ENCODE data around the gene KRTAP15-1. TPM values are rescaled to one million over a fixed set of nuclear protein-coding genes. Genes with fewer than 3 reads are reported as not detected.

Gene KRTAP15-1
- total and polyA plus RNA-seq, 10 donors, result not detected

DNA sequence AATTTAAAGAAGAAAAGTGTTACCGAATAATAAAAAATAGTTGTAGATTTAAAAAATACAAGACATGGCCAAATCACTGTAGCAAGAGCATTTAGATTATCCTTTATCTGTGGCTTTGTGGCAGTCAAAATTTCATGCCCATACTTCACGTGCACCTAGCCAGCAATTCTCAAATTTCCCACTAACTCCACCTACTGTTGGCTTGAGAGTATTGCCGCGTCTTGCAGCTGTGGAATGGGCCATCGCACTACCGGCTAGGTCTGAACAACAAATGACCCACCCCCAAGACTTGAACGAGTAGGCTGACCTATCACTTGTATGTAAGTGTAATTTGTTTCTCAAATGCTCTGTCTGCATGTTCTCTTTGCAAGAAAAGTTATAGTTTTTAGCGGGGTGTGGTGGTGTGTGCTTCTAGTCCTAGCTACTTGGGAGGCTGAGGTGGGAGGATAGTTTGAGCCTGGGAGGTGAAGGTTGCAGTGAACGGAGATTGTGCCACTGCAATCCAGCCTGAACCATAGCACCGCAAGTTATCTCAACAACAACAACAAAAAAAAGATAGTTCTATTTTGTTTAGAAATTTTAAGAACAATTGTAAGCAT is 5.9 kb upstream of the KRTAP15-1 start:
- no peak for DNase-seq
- whole genome bisulfite sequencing, 5 donors, result 35 to 49% (median 39%) methylated on average over 10 of the region's 10 CpGs
- no peaks in the 10 kb centered on the region for H3K27me3 ChIP-seq (replicated peaks in 1 of 7)
- no peak overlapping the region for H3K27ac ChIP-seq
- no peaks in the 10 kb centered on the region for H3K36me3 ChIP-seq
- no peaks in the 10 kb centered on the region for H3K9me3 ChIP-seq
- H3K4me3 ChIP-seq, result no peak overlapping the region
- intact Hi-C loops (cut with DNase I; ENCODE audit: low total_unique reads), result no loop called here
- H3K4me1 ChIP-seq, result no peaks in the 10 kb centered on the region
- TF ChIP-seq, protein P1, sequence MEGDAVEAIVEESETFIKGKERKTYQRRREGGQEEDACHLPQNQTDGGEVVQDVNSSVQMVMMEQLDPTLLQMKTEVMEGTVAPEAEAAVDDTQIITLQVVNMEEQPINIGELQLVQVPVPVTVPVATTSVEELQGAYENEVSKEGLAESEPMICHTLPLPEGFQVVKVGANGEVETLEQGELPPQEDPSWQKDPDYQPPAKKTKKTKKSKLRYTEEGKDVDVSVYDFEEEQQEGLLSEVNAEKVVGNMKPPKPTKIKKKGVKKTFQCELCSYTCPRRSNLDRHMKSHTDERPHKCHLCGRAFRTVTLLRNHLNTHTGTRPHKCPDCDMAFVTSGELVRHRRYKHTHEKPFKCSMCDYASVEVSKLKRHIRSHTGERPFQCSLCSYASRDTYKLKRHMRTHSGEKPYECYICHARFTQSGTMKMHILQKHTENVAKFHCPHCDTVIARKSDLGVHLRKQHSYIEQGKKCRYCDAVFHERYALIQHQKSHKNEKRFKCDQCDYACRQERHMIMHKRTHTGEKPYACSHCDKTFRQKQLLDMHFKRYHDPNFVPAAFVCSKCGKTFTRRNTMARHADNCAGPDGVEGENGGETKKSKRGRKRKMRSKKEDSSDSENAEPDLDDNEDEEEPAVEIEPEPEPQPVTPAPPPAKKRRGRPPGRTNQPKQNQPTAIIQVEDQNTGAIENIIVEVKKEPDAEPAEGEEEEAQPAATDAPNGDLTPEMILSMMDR (IDR thresholded peaks at IDR 0.05 in 8 of 11, conservative IDR thresholded peaks at IDR 0.05 in 3 of 11), result peak in 5 of 11 experiments; percentile 35 to 56 (median 46)
- no peak for TF ChIP-seq POLR2A (IDR thresholded peaks at IDR 0.05)

DNA sequence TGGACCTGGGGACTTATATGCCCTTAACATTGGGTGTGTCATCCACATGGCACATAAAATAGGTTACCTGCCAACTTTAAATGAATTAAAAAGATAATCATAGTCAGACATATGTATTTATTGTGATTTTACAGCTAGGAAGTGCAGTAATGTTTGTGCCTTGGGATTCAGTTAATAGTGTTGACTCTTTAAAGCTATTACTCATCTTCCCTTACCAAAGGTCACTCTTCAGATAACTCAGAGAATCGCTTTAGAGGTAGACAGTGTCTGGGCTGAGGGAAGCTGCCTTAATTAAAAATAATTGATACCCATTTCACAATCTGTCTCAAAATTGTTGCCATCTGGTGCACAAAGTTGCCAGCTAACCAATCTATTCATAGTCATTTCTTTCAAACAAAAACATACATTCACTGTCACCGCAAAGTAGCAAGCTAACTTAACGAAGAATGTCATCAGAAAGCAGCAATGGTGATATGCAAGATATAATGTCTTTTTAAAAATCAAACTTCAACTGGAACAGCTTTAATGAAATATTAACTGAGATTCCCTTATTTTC is 3.0 kb upstream of the KRTAP15-1 start:
- Histone ChIP-seq H3K4me3 (no peak overlapping the region), H3K9me3 (no peaks in the 10 kb centered on the region), H3K27me3 (replicated peaks in 1 of 7) (no peaks in the 10 kb centered on the region), H3K36me3 (no peaks in the 10 kb centered on the region), H3K4me1 (no peaks in the 10 kb centered on the region), H3K27ac (no peak overlapping the region)
- TF ChIP-seq POLR2A (IDR thresholded peaks at IDR 0.05), result no peak
- TF ChIP-seq POLR2AphosphoS5 (IDR thresholded peaks at IDR 0.05), result no peak
- TF ChIP-seq, protein P1 (IDR thresholded peaks at IDR 0.05 in 8 of 11, conservative IDR thresholded peaks at IDR 0.05 in 3 of 11), result no peak
- intact Hi-C loops (cut with DNase I; ENCODE audit: low total_unique reads), result no loop called here
- DNase-seq, result no peak
- WGBS, 5 donors, result 79 to 86% (median 79%) methylated on average over 3 of the region's 3 CpGs

DNA sequence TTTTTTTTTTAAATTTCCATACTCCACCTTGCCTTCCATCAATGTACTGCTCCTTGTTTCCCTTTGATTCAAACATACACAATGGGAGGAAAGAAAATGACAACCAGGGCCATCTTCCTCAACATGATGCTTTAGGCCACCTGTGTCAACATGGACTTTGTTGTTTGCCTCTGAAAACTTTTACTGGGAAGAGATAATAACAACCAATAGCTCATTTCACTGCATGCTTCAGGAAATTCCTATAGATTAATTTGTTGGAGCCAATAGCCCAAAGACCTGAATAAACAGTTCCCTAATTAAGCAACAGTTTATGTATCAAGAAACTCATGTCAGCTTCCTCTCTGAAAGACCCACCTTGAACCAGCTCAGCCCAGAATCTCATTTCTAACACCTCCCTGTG is 3.2 kb downstream of the KRTAP15-1 start:
- intact Hi-C loops (cut with DNase I; ENCODE audit: low total_unique reads), result no loop called here
- TF ChIP-seq, protein P1 (IDR thresholded peaks at IDR 0.05 in 8 of 11, conservative IDR thresholded peaks at IDR 0.05 in 3 of 11), result no peak
- TF ChIP-seq POLR2A (IDR thresholded peaks at IDR 0.05) (no peak), POLR2AphosphoS5 (IDR thresholded peaks at IDR 0.05) (no peak)
- Histone ChIP-seq H3K9me3 (no peaks in the 10 kb centered on the region), H3K27me3 (replicated peaks in 1 of 7) (no peaks in the 10 kb centered on the region), H3K27ac (no peak overlapping the region), H3K4me1 (no peaks in the 10 kb centered on the region), H3K4me3 (no peak overlapping the region), H3K36me3 (no peaks in the 10 kb centered on the region)
- DNase-seq, result no peak

DNA sequence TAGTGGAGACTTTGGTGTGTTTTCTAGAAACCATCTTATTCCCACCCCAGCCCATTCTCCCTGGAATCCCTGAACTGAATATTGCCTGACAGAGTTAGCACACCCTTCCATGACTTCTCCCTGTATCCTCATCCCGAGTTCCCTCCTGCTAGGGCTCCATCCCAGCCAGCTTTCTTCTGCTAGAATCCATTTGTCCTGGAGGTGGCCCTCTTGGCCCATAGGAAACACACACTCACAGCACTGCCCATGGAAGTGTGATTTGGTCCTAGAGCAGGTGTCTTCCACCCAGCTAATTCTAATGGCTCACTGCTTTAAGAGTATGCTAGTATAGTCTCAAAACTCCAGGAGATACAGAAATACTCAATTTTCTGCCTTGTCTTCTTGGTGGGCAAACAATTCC is 4.1 kb downstream of the KRTAP15-1 start:
- Histone ChIP-seq H3K9me3 (no peaks in the 10 kb centered on the region), H3K4me1 (no peaks in the 10 kb centered on the region)
- intact Hi-C loops (cut with DNase I; ENCODE audit: low total_unique reads), result no loop called here

More for the DNA sequence above, 4.1 kb downstream of the KRTAP15-1 start:
- H3K27me3 ChIP-seq (replicated peaks in 1 of 7), result no peaks in the 10 kb centered on the region
- TF ChIP-seq POLR2AphosphoS5 (IDR thresholded peaks at IDR 0.05), result no peak
- TF ChIP-seq, protein P1 (IDR thresholded peaks at IDR 0.05 in 8 of 11, conservative IDR thresholded peaks at IDR 0.05 in 3 of 11), result no peak
- TF ChIP-seq POLR2A (IDR thresholded peaks at IDR 0.05), result no peak
- 48 to 81% (median 55%) methylated on average over 1 of the region's 1 CpG for WGBS, 5 donors
- DNase-seq, result no peak
- H3K4me3 ChIP-seq, result no peak overlapping the region
- H3K36me3 ChIP-seq, result no peaks in the 10 kb centered on the region
- H3K27ac ChIP-seq, result no peak overlapping the region
